NCI-H2196 treated with DMSO at 0.1 percent for 48 hours (cell line): ENCODE data around the gene ASCL5.

ENCODE experiments used
- DNase-seq: peaks from one replicate; lab custom pipeline; 2025; ENCODE audit not compliant: unreplicated experiment; lab: John Stamatoyannopoulos, UW

ASCL5 gene

GRCh38 chr1:201085902-201086735, 40.9 kb downstream of the ASCL5 start:
- no peak for DNase-seq

DNA sequence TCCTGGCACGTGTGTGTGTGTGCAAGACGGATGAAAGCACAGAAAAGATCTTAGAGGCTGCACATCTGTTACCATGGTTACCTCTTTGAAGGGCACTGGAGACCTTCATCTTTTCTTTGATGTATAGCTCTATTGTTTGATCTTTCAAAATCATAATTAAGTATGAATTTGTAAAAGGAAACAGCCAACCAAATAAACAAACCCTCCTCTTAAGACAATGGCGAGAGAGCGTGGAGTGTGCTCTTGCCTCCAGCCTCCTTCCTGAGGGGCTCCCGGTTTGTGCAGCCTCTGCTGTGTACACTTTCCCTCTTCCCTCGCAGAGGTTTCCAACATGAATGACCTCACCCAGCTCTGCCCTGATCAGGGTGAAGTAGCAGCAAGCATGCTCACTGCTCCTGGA, 42.7 kb downstream of the ASCL5 start:
- no peak for DNase-seq

DNA sequence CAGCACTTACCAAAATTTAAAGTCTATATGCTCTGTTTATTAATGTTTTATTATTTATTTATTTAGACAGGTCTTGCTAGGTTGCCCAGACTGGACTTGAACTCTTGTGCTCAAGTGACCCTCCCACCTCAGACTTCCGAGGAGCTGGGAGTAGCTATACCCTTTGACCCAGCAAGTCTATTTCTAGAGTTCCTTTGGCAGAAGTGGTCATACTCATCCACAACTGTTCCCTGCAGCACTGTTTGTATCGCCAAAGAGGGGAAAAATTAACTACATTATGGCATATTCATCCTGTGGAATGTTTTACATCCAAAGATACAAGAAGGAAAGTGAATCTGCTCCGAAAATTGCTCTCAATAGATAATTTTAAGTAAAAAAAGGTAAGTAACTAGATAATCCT, 43.2 kb downstream of the ASCL5 start:
- no peak for DNase-seq

DNA sequence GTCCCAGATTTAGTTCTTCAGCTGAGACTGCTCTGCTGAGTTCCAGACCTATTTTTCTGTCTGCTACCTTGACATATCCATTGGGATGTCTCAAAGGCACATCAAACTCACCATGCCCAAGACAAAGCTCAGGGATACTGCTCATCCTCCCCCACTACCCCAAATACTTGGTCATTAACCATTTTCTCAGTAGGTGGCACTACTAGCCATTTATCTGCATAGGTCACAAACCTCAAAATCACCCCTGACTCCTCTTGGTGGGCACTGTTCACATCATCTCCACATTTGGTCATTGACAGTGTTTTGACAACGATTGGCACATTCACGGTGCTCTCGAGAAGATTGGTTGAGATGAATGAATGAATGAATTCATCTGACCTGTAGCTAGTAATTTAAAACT, 46.8 kb downstream of the ASCL5 start:
- DNase-seq: no peak

GRCh38 chr1:201077736-201078135, 49.2 kb downstream of the ASCL5 start:
- no peak for DNase-seq

GRCh38 chr1:201077116-201077515, 49.9 kb downstream of the ASCL5 start:
- DNase-seq: no peak

DNA sequence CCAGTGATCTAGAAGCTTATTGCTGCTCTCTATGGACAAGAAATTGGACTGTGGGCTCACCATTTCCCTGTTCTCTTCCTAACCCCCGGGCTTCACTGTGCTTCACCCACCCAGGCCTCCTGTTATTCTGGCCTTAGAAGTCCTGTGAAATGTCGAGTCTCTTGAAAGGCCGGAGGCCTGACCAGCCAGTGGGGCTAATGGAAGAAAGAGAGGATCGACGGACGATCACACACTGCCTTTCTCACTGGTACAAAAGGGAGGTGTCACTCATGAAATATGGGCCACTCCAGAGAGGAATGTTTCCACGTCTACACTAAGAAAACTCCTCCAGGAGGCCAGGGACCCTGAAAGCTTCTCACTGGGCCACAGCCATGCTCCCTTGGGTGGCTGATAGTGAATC, 50.9 kb downstream of the ASCL5 start:
- no peak for DNase-seq

GRCh38 chr1:201074018-201074417, 53.0 kb downstream of the ASCL5 start:
- no peak for DNase-seq

GRCh38 chr1:201072922-201073321, 54.1 kb downstream of the ASCL5 start:
- DNase-seq: no peak

- no peak for DNase-seq
Observed at GRCh38 chr1:201072149-201072548, 54.8 kb downstream of the ASCL5 start.

DNA sequence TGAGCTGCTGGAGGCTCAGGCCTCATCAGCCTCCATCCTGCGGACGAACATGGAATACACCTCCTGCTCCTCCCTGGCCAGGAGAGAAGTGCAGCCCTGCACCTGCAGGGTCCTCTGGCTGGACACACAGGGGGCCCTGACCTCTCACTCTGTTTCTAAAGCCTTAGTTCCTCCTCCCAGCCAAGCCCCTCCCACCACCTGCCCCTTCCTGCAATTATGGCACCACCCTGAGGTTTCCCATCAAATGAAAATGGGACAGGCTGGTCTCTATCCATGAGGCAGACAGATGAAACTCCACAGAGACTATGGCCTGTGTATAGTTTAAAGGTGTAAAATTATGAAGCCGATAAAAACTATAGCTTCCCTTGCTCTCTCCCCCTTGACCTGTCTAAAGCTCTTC, 57.3 kb downstream of the ASCL5 start:
- no peak for DNase-seq

DNA sequence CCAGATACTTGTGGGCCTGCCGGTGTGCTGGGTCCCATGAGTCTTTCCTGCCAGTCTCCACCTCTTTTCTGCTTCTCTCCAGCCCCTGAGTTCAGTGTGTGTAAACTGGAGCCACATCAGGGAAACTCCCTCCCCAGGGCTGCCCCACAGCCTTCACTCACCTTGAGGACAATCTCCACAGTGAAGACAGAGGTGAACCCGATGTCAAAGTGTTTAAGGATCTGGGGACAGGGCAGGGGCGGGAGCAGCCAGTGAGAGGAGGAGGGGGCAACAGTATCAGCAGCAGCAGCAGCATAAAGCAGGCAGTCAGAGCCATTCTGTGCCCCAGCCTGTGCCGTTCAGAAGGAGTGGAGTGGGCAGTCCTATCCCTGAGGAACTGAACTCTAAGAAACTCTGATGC, 58.0 kb downstream of the ASCL5 start:
- no peak for DNase-seq

DNA sequence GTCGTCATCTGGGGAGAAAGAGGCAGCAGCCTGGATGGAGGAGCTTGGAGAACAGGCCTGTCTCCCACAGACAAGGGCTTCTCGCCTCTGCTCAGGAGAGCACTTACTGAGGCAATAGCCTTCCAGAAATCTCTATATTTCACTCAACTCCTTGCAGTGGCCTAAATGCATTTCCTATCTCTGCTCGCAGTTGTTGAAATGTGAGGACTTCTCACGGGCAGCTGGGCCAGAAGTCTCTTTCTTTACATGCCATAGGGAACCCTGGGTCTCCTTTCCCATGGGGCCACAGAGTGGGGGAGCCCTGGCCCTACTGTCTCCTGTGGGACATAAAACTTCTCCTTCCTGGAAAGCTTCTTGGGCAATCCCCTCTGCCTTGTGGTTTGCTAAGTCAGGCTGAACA, 60.0 kb downstream of the ASCL5 start:
- DNase-seq: no peak

DNA sequence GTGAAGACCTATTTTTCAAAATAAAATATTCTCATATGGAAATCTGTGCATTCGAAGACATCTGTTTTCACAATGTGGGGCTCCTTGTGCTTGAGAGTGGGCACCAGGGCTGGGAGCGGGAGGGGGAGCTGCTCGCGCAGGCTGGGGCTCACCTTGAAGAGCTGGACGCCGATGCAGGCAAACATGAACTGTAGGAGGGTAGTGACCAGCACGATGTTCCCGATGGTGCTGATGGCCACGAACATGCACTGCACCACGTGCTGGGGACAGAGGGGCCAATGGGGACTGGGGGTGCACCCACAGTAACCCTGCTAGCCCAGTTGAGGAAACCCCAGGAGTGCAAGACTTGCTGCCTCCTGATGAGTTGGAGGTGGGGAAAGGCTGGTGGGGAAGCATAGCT, 61.3 kb downstream of the ASCL5 start:
- no peak for DNase-seq

DNA sequence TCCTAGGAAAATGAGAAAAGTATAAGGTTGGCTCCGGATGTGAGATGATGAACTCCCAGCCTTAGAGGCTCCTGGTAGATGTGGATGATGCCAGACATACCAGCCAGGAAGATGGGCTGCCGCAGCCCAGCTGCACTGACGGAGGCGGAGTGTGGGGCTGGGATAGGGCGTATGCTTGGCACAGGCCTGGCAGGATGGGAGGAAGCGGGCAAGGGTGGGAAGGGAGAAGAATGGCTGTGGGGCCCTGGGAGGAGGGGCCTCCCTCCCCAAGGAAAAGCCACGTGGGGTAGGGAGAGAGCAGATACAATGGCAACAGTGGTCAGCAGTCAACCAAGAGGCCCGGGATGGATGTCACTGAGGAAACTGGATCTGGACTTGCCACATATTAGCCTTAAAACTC, 62.2 kb downstream of the ASCL5 start:
- DNase-seq: no peak
